Measurements from ENCODE around the gene SHROOM3.

- no peak for TF ChIP-seq CTCF (IDR thresholded peaks at IDR 0.05)
- TF ChIP-seq POLR2A (IDR thresholded peaks at IDR 0.05), result no peak
Observed at GRCh38 chr4:76809594-76810305, 374.7 kb downstream of the SHROOM3 start.

All from adrenal gland (tissue), 5 donors.